ENCODE measurements around the gene CLEC4M.

CLEC4M gene

GRCh38 chr19:7732045-7732444 lies 31.0 kb upstream of the CLEC4M start, which contains the start of gene CLEC4G:
CLEC4G (minus strand) TSS chr19:7732110; CDS start chr19:7732102, 8 bp downstream.
- no peak for DNase-seq (ENCODE audit: low spot score)
- TF ChIP-seq CTCF (IDR thresholded peaks at IDR 0.05; ENCODE audit: borderline replicate concordance, control extremely low read depth, extremely low read depth, insufficient read depth, missing control alignments), result no peak
- in situ Hi-C loops (cut with MboI; ENCODE audit: low sequenced_read_pairs, unreplicated experiment), result no loop called here

- no peak for TF ChIP-seq CTCF (IDR thresholded peaks at IDR 0.05; ENCODE audit: borderline replicate concordance, control extremely low read depth, extremely low read depth, insufficient read depth, missing control alignments)
- in situ Hi-C loops (cut with MboI; ENCODE audit: low sequenced_read_pairs, unreplicated experiment), result no loop called here
- DNase-seq (ENCODE audit: low spot score), result no peak
Measured at GRCh38 chr19:7733376-7733775, 29.7 kb upstream of the CLEC4M start.

- in situ Hi-C loops (cut with MboI; ENCODE audit: low sequenced_read_pairs, unreplicated experiment), result no loop called here
- no peak for TF ChIP-seq CTCF (IDR thresholded peaks at IDR 0.05; ENCODE audit: borderline replicate concordance, control extremely low read depth, extremely low read depth, insufficient read depth, missing control alignments)
- DNase-seq (ENCODE audit: low spot score), result no peak
Measured at GRCh38 chr19:7734220-7735203, 28.5 kb upstream of the CLEC4M start.

GRCh38 chr19:7736148-7736547 lies 26.9 kb upstream of the CLEC4M start:
- no peak for DNase-seq (ENCODE audit: low spot score)
- TF ChIP-seq CTCF (IDR thresholded peaks at IDR 0.05; ENCODE audit: borderline replicate concordance, control extremely low read depth, extremely low read depth, insufficient read depth, missing control alignments), result no peak
- in situ Hi-C loops (cut with MboI; ENCODE audit: low sequenced_read_pairs, unreplicated experiment), result no loop called here

GRCh38 chr19:7737215-7737614 lies 25.8 kb upstream of the CLEC4M start:
- no peak for TF ChIP-seq CTCF (IDR thresholded peaks at IDR 0.05; ENCODE audit: borderline replicate concordance, control extremely low read depth, extremely low read depth, insufficient read depth, missing control alignments)
- DNase-seq (ENCODE audit: low spot score), result no peak
- in situ Hi-C loops (cut with MboI; ENCODE audit: low sequenced_read_pairs, unreplicated experiment), result no loop called here

- DNase-seq (ENCODE audit: low spot score), result no peak
- no peak for TF ChIP-seq CTCF (IDR thresholded peaks at IDR 0.05; ENCODE audit: borderline replicate concordance, control extremely low read depth, extremely low read depth, insufficient read depth, missing control alignments)
- in situ Hi-C loops (cut with MboI; ENCODE audit: low sequenced_read_pairs, unreplicated experiment), result no loop called here
Measured at GRCh38 chr19:7738023-7738422, 25.0 kb upstream of the CLEC4M start.

Measured in GM13976 (cell line).